H7 (cell line): ENCODE results near the gene ITLN1. TPM values are rescaled to one million over a fixed set of nuclear protein-coding genes. Genes with fewer than 3 reads are reported as not detected.
"Not testable (repeated sequence)": the region's sequence is repeated elsewhere in the genome, so short reads cannot be mapped to it uniquely, and the experiment has no call there.

ENCODE experiments used
- DNase-seq: peaks from one replicate; pipeline ENCODE4 v3.0.0; 2012
- H3K27me3 ChIP-seq: 2 replicates; pipeline ENCODE4 v1.6.0; 2011; ENCODE audit warnings: mild to moderate bottlenecking, low read length; ENCODE audit not compliant: control insufficient read depth, insufficient read depth
- H3K36me3 ChIP-seq: replicated peaks from 2 replicates; pipeline ENCODE4 v1.5.1; 2011; ENCODE audit warnings: low read length; ENCODE audit not compliant: control insufficient read depth, insufficient read depth
- H3K4me3 ChIP-seq: 2 replicates; pipeline ENCODE4 v1.5.1; 2011; ENCODE audit warnings: low read depth, mild to moderate bottlenecking, control low read depth, low read length, moderate library complexity; ENCODE audit not compliant: insufficient read depth
- total RNA-seq: library from RNA; depleted of rRNA; stranded (reverse); fragments of >200 nt; shearing (Covaris generic); gene quantifications from 2 replicates; pipeline ENCODE4 v1.2.3, GENCODE V29; 2014

The ITLN1 gene
- total RNA-seq, 1 experiment from 2014 or later = not detected

DNA sequence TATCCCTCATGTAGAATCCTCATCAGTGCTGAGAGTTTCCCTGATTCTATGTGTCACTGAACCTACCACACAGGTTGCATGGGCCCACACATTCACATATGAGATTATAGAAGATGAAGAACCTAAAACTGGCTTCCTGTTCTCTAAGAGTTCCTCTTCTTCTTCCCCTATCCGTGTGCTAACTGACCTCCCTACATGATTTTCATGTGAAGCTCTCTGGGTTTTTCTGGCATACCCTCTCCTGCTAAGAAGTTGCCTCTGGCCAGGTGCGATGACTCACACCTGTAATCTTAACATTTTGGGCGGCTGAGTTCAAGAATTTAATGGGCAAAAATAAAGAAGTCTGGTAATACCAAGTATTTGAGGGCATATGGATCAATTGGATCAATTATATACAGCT, 16.8 kb downstream of the ITLN1 start:
- H3K4me3 ChIP-seq = no peak overlapping the region
- no peaks in the 10 kb centered on the region for H3K36me3 ChIP-seq
- DNase-seq = no peak
- no peaks in the 10 kb centered on the region for H3K27me3 ChIP-seq

DNA sequence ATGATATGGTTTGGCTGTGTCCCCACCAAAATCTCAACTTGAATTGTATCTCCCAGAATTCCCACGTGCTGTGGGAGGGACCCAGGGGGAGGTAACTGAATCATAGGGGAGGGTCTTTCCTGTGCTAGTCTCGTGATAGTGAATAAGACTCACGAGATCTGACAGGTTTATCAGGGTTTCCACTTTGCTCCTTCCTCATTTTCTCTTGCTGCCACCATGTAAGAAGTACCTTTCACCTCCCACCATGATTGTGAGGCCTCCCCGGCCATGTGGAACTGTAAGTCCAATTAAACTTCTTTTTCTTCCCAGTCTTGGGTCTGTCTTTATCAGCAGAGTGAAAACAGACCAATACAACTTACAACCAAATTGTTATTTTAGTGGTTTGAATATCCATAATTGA, 17.3 kb downstream of the ITLN1 start:
- H3K36me3 ChIP-seq, H3K27me3 ChIP-seq, H3K4me3 ChIP-seq, DNase-seq: not testable (repeated sequence)

DNA sequence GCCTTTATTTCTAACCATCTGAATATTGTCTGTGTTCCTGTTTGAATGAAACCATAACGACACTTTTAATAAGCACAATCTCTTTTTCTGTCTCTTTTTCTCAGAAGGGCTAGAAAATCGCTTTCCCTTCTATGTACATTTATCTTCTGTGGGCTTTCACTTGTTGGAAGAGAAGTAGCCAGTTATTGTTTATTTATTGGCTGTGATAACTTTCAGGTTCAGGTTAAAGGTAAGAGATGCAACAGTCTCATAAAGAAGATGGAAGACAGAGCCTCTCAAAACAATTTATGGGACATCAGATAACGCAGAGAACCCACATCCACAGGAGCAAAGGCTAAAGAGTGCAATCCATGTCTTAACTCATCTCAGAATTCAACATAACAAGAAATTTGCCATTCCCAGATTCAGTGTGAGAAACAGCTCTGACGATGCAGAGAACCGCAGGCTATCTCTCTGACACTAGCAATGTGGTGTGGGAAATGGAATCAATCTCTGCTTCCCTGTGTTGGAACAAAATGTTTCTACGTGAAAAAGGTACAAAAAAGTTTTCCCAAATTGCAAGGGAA, 18.2 kb downstream of the ITLN1 start:
- Histone ChIP-seq H3K27me3 (no peaks in the 10 kb centered on the region), H3K4me3 (no peak overlapping the region), H3K36me3 (no peaks in the 10 kb centered on the region)
- no peak for DNase-seq

DNA sequence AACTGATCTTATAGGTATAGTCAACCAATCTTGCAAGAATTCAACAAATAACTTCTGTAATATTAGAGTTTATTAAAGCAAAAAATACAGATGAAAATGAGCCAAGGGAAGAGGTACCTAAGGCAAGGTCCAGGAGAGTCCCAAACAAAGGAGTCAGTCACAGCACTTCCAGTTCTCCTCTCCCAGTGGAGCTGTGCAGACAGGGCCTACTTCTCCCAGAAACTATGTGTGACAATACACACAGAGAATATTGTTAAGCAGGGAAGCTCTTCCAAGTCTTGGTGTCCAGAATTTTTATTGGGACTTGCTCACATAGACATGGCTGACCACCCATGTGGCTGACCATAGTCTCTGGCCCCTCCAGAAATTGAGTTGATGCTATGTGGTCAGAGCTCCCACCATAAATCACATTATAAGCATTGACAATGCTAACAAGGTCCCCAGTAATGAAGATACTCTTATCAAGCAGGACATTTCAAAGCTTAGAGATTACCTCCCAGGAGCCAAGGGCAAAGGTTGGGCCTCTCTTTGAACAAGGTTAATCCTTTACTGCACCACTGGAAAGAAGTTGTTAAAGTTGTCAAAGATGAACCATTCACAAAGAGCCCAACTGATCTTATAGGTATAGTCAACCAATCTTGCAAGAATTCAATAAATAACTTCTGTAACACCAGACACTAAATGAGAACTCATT, 18.8 kb downstream of the ITLN1 start:
- H3K27me3 ChIP-seq = no peaks in the 10 kb centered on the region
- H3K4me3 ChIP-seq = no peak overlapping the region
- no peaks in the 10 kb centered on the region for H3K36me3 ChIP-seq
- no peak for DNase-seq

DNA sequence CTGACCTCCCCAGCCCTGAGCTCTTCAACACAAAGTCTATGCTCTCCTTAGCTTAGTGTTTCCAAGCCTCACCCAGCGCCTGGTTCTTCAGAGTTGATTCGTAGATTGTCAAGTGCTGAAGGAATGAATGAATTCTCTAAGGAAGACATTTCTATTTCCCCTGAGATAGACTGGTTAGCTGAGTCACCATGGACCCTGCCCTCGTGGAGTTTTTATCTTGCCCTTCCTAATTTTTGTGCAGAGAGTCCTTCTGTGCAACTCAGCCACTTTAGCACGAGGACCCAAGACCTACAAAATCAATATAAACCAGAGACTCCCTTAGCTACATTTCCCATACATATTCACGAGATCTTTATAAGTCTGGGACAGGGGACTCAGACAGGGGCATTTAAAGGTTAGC, 19.6 kb downstream of the ITLN1 start:
- H3K4me3 ChIP-seq = no peak overlapping the region
- H3K27me3 ChIP-seq = no peaks in the 10 kb centered on the region
- DNase-seq = no peak
- H3K36me3 ChIP-seq = no peaks in the 10 kb centered on the region

DNA sequence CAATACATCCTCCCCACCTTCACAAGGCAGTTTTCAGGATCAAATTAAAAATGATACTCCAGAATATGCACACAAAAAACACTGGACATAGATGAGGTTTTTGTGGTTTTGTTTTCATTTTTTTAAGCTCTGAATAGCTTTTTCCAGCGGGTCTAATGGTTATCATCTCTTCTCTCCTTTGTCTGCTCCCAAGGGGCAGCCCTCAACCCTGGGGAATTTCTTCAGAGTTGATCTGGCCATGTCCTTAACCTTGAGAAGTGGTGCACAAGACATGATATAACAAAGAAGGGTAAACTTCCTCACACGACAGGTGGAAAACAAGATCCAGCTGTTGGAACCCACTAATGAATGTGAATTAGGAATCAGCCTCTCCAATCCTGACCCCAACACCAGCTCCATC, 20.8 kb downstream of the ITLN1 start:
- H3K27me3 ChIP-seq = no peaks in the 10 kb centered on the region
- no peaks in the 10 kb centered on the region for H3K36me3 ChIP-seq
- DNase-seq = no peak
- H3K4me3 ChIP-seq = no peak overlapping the region

DNA sequence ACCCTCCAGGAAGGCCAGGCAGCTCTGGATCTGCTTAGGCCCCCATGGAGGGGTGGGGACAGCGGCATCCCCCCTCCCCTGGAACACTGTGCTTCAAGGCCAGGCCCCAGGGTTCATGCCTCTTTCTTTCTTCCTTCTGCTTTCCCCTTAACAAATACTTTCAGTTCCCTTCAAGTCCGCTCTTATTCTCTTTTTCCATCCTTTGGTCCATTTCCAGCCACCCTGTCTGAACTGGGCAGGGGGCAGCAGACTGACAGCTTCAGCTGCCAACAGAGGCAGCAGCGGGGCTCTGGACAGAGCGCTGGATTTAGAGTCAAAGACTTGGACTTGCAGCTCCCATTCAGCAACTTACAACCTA, 21.2 kb downstream of the ITLN1 start:
- no peak for DNase-seq
- H3K36me3 ChIP-seq = no peaks in the 10 kb centered on the region
- H3K27me3 ChIP-seq = no peaks in the 10 kb centered on the region
- H3K4me3 ChIP-seq = no peak overlapping the region

DNA sequence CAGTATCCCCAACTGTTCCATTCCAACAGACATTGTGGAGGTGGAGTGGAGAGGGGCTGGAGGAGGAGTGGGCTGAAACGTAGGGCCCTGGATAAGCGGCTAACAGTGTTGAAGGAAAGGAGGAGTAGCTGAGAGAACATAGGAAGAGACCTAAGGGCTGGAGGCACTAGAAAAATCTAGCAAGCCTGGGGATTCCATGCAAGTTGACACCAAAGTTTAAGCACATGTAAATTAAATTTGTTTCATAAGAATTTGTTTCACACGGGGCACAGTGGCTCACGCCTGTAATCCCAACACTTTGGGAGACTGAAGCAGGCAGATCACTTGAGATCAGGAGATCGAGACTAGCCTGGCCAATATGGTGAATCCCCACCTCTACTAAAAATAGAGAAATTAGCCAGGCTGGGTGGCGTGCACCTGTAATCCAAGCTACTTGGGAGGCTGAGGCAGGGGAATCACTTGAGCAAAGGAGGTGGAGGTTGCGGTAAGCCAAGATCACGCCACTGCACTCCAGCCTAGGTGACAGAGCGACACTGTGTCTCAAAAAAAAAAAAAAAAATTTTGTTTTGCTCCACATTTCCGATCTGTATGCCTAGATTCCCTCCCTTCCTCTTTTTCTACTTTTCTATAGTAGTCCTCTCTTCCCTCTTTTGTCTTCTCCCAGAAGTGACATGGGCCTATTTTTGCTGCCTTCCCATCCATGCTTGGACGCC, 21.8 kb downstream of the ITLN1 start:
- no peaks in the 10 kb centered on the region for H3K27me3 ChIP-seq
- DNase-seq = no peak
- H3K4me3 ChIP-seq = no peak overlapping the region
- H3K36me3 ChIP-seq = no peaks in the 10 kb centered on the region

DNA sequence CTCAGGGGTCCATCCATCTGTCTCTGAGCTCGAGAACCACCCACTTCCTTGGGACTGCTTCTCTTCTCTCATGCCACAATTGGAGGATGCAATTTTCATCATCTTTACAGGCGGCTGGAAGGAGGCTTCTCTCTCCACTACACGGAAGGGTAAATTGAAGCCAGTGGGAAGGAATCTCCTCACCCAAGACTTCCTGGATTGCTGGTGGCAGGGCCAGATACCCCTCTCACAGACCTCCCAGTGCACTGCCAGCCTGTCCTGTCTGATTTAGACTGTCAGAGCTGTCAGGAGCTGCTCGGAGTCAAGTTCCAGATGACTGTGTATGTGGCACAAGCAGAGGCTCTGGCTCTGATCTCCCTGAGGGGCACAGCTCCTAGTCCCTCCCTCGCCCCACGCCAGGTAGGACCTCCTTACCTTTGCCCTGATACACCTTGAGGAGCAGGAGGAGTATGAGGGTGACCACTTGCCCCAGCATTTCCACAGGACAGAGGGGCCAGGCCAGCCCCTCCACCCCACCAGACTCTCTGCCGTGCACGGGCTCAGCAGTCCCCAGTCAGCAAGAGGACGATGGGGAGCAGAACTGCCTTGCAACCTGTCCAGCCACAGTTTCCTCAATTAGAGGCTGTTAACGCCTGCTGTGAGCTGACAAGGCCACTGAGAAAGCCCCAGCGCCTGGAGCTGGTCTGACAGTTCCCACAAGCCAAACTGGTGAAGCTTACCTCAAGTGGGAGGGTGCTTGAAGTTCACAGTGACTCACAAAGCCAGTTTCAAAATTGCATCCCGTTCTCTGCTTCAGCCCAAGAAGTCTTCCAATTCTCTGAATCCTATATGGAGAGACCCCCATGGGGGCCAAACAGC, 22.5 kb downstream of the ITLN1 start, which contains the start of gene CD244:
Gene CD244, minus strand, starts transcription at position 685 of the 858 bp plus-strand sequence. Its CDS starts 210 bp downstream, at position 475.
- Histone ChIP-seq H3K27me3 (no peaks in the 10 kb centered on the region), H3K4me3 (no peak within 1 kb of the TSS), H3K36me3 (no peaks in the 10 kb centered on the region)
- peak; percentile 19 for DNase-seq

DNA sequence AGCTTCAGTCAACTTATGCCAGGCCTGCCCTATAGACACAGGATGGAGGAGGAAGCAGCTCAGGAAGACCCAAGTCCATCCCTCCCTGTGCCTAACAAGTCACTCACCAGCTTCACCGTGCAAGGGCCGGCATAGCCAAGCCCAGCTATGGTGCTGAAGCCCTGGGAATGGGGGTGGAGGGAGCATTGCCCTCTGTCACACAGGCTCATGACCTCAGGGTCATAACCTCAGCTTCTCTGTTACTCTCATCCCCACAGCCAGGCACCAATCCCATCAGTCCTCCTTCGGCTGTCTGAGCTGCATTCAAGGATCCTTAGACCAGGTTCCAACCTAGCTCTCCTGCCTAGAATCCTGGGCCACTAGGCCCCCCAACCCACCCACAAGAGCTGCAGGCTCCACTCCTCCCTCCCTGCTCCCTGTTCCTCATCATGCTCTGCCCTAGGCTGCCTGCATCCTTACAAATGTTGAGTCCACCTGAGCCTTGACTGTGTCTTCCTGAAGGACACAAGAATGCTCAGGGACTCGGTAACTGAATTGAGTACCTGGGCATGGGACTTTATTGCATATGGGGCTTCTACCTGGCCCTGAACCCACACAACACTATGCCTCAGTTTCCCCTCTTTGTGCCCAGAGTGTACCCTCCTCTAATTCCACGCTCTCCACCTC, 24.0 kb downstream of the ITLN1 start:
- Histone ChIP-seq H3K4me3 (no peak overlapping the region), H3K27me3 (no peaks in the 10 kb centered on the region), H3K36me3 (no peaks in the 10 kb centered on the region)
- DNase-seq = no peak

DNA sequence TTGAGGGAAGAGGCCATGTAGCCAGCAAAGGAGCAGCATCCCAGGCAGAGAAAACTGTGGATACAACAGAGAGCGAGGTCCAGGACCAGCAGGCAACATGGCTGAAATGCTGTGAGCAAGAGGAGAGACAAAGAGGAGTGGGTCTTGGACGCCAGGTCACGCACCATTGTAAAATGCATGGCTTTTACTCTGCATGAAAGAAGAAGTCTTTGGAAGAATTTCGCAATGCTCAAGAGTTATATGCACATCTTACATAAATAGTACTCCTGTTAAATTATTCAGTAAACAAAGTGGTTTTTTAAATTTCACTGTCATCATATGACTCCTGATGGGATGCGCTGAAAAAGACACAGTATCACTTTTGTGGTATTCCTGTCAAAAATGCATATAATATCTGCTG, 25.8 kb downstream of the ITLN1 start:
- Histone ChIP-seq H3K36me3 (no peaks in the 10 kb centered on the region), H3K27me3 (no peaks in the 10 kb centered on the region), H3K4me3 (no peak overlapping the region)
- no peak for DNase-seq

DNA sequence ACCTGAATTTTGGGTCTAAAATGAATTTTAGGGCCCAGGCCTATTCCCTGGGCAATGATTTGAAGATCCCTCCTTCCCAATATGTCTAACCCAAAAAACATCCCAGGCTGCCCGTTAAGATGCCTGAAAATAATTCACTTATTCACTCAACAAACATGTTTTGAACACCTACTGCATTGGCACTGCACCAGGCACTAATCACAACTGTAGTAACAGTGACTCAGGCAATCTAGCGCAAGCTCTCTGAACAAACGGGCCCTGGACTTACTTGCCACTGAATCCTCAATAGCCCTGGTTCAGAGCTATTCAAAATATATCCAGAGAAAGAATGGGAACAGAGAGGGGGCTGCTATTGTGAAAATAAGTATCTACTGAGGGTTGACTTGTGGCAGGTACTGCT, 26.5 kb downstream of the ITLN1 start:
- no peak for DNase-seq
- H3K4me3 ChIP-seq = no peak overlapping the region
- H3K27me3 ChIP-seq = no peaks in the 10 kb centered on the region
- H3K36me3 ChIP-seq = no peaks in the 10 kb centered on the region

DNA sequence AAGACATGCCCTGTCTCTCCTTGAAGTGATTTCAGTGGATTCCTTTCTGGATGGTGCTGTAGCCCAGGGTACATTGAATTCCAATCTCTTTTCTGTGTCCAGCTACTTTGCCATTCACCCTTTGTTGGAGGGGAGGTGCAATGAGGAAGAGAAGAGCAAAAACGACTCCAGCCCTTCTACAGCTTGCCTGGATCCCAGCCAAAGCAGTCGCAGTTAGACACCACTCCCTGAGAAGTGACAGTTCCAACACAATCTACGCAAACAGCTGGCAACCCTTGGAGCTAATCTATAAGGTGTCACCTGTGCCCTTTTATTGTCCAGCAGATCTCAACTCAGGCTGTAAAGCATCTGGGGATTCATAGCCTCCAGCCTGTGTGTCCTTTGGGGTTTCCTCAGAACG, 26.9 kb downstream of the ITLN1 start:
- no peaks in the 10 kb centered on the region for H3K27me3 ChIP-seq
- DNase-seq = no peak
- H3K36me3 ChIP-seq = no peaks in the 10 kb centered on the region
- no peak overlapping the region for H3K4me3 ChIP-seq
